Transverse colon (tissue), 4 donors: ENCODE results near the gene STAM2.

Source experiments
- EP300 ChIP-seq: sonication (generic); formaldehyde crosslinking; IDR thresholded peaks from one replicate; pipeline ENCODE4 v1.6.1; 2017; ENCODE audit warnings: antibody characterized with exemption, low read depth
- POLR2A ChIP-seq: fragments of 450-650 bp; IDR thresholded peaks from one replicate; pipeline ENCODE4 v1.6.1; 2016; ENCODE audit warnings: antibody characterized with exemption, mild to moderate bottlenecking, moderate library complexity
- POLR2AphosphoS5 ChIP-seq, 3 donors: sonication (generic); formaldehyde crosslinking; IDR thresholded peaks; one replicate each; pipeline ENCODE4 v1.6.1; 2016; ENCODE audit warnings: antibody characterized with exemption in 3 of 3
- TF ChIP-seq, protein P1 (sequence below), 5 experiments: fragments of 200-600 bp in 3 of 5; fragments of 450-650 bp in 2 of 5; sonication (generic) in 3 of 5; IDR thresholded peaks; 1 replicate in 2 of 5; 2 replicates in 3 of 5; pipeline ENCODE4 v1.5.1; 2016 to 2017; ENCODE audit warnings: antibody characterized with exemption in 5 of 5, inconsistent platforms in 3 of 5, mild to moderate bottlenecking in 2 of 5, moderate library complexity in 1 of 5

GRCh38 chr2:152094014-152094413 is 81.5 kb downstream of the STAM2 start:
- TF ChIP-seq, protein P1, sequence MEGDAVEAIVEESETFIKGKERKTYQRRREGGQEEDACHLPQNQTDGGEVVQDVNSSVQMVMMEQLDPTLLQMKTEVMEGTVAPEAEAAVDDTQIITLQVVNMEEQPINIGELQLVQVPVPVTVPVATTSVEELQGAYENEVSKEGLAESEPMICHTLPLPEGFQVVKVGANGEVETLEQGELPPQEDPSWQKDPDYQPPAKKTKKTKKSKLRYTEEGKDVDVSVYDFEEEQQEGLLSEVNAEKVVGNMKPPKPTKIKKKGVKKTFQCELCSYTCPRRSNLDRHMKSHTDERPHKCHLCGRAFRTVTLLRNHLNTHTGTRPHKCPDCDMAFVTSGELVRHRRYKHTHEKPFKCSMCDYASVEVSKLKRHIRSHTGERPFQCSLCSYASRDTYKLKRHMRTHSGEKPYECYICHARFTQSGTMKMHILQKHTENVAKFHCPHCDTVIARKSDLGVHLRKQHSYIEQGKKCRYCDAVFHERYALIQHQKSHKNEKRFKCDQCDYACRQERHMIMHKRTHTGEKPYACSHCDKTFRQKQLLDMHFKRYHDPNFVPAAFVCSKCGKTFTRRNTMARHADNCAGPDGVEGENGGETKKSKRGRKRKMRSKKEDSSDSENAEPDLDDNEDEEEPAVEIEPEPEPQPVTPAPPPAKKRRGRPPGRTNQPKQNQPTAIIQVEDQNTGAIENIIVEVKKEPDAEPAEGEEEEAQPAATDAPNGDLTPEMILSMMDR (IDR thresholded peaks at IDR 0.05) = no peak
- TF ChIP-seq EP300 (no peak), POLR2A (no peak), POLR2AphosphoS5 (IDR thresholded peaks at IDR 0.05) (no peak)
